Stimulated activated naive CD8-positive, alpha-beta T cell treated with anti-CD3 and anti-CD28 coated beads, Interleukin-15, amount 100 ng/mL, for 72 hours (primary cell): ENCODE results near the gene TRAF6.

Experiments used
- ATAC-seq: fragments of 150-1000 bp; cut with Tn5 transposase; 2 replicates; pipeline ENCODE4 v1.10.0; 2021; ENCODE audit warnings: mild to moderate bottlenecking, moderate library complexity
- DNase-seq, 2 donors: peaks; one replicate each; pipeline ENCODE4 v3.0.0; 2021 to 2022
- H3K27ac Mint-ChIP-seq, 2 donors: one replicate each; pipeline ENCODE4 v1.8.0; 2022; ENCODE audit warnings: mild to moderate bottlenecking in 2 of 2, mixed read lengths in 2 of 2, moderate library complexity in 2 of 2
- H3K27me3 Mint-ChIP-seq: one replicate; pipeline ENCODE4 v1.8.0; 2022; ENCODE audit warnings: mixed read lengths
- H3K4me1 Mint-ChIP-seq: one replicate; pipeline ENCODE4 v1.8.0; 2022; ENCODE audit warnings: mild to moderate bottlenecking, mixed read lengths
- H3K4me3 Mint-ChIP-seq, 2 donors: one replicate each; pipeline ENCODE4 v1.8.0; 2022; ENCODE audit warnings: mild to moderate bottlenecking in 2 of 2, mixed read lengths in 2 of 2, moderate library complexity in 1 of 2
- H3K9me3 Mint-ChIP-seq, 2 donors: one replicate each; pipeline ENCODE4 v1.8.0; 2022; ENCODE audit warnings: mixed read lengths in 2 of 2

The TRAF6 gene

GRCh38 chr11:36475192-36475591, 34.9 kb downstream of the TRAF6 start:
- Mint-ChIP-seq H3K9me3 (no peaks in the 10 kb centered on the region), H3K27me3 (no peaks in the 10 kb centered on the region), H3K27ac (no peak overlapping the region), H3K4me3 (no peak overlapping the region), H3K4me1 (no peaks in the 10 kb centered on the region)
- DNase-seq (no peak), ATAC-seq (no peak)

- Mint-ChIP-seq H3K4me3 (no peak overlapping the region), H3K27ac (no peak overlapping the region), H3K9me3 (no peaks in the 10 kb centered on the region), H3K4me1 (no peaks in the 10 kb centered on the region), H3K27me3 (no peaks in the 10 kb centered on the region)
- no peak for ATAC-seq
- DNase-seq = no peak
Measured at GRCh38 chr11:36471577-36471976, 38.5 kb downstream of the TRAF6 start.

GRCh38 chr11:36469881-36470802, 39.9 kb downstream of the TRAF6 start:
- Mint-ChIP-seq H3K9me3 (no peaks in the 10 kb centered on the region), H3K27me3 (no peaks in the 10 kb centered on the region), H3K27ac (no peak overlapping the region), H3K4me3 (no peak overlapping the region), H3K4me1 (peaks cover 5% of the 10 kb centered on the region)
- DNase-seq = no peak
- no peak for ATAC-seq

GRCh38 chr11:36469063-36469462, 41.0 kb downstream of the TRAF6 start:
- no peak for DNase-seq
- no peak overlapping the region for H3K27ac Mint-ChIP-seq
- peaks cover 5% of the 10 kb centered on the region for H3K4me1 Mint-ChIP-seq

GRCh38 chr11:36467916-36468315, 42.2 kb downstream of the TRAF6 start:
- Mint-ChIP-seq H3K27me3 (peaks cover 13% of the 10 kb centered on the region), H3K27ac (no peak overlapping the region), H3K4me3 (no peak overlapping the region), H3K9me3 (no peaks in the 10 kb centered on the region), H3K4me1 (peaks cover 5% of the 10 kb centered on the region)
- no peak for DNase-seq
- ATAC-seq = no peak

More at GRCh38 chr11:36469063-36469462, 41.0 kb downstream of the TRAF6 start:
- ATAC-seq = no peak
- Mint-ChIP-seq H3K4me3 (no peak overlapping the region), H3K9me3 (no peaks in the 10 kb centered on the region), H3K27me3 (peaks cover 2% of the 10 kb centered on the region)

GRCh38 chr11:36467012-36467411, 43.1 kb downstream of the TRAF6 start:
- peaks cover 22% of the 10 kb centered on the region for H3K27me3 Mint-ChIP-seq
- H3K4me1 Mint-ChIP-seq = peaks cover 5% of the 10 kb centered on the region
- no peak overlapping the region for H3K27ac Mint-ChIP-seq
- no peak for ATAC-seq
- no peak for DNase-seq
- no peak overlapping the region for H3K4me3 Mint-ChIP-seq
- H3K9me3 Mint-ChIP-seq = no peaks in the 10 kb centered on the region

- H3K27me3 Mint-ChIP-seq = peaks cover 25% of the 10 kb centered on the region
- DNase-seq (no peak), ATAC-seq (peak; percentile 67)
- H3K9me3 Mint-ChIP-seq = no peaks in the 10 kb centered on the region
- H3K4me3 Mint-ChIP-seq = no peak overlapping the region
- peaks cover 6% of the 10 kb centered on the region for H3K4me1 Mint-ChIP-seq
- H3K27ac Mint-ChIP-seq = no peak overlapping the region
Measured at GRCh38 chr11:36465449-36466163, 44.5 kb downstream of the TRAF6 start.

- H3K27ac Mint-ChIP-seq = no peak overlapping the region
- no peak for DNase-seq
- H3K9me3 Mint-ChIP-seq = no peaks in the 10 kb centered on the region
- no peak for ATAC-seq
- H3K4me3 Mint-ChIP-seq = no peak overlapping the region
- peaks cover 32% of the 10 kb centered on the region for H3K27me3 Mint-ChIP-seq
- H3K4me1 Mint-ChIP-seq = peaks cover 13% of the 10 kb centered on the region
Measured at GRCh38 chr11:36464720-36465119, 45.4 kb downstream of the TRAF6 start.

GRCh38 chr11:36463781-36464180, 46.3 kb downstream of the TRAF6 start:
- Mint-ChIP-seq H3K4me3 (no peak overlapping the region), H3K9me3 (no peaks in the 10 kb centered on the region), H3K4me1 (peaks cover 13% of the 10 kb centered on the region), H3K27me3 (peaks cover 32% of the 10 kb centered on the region), H3K27ac (no peak overlapping the region)
- ATAC-seq = no peak
- no peak for DNase-seq

GRCh38 chr11:36462321-36462720, 47.8 kb downstream of the TRAF6 start:
- ATAC-seq = no peak
- H3K27ac Mint-ChIP-seq = no peak overlapping the region
- no peak for DNase-seq
- H3K27me3 Mint-ChIP-seq = peaks cover 32% of the 10 kb centered on the region
- H3K9me3 Mint-ChIP-seq = no peaks in the 10 kb centered on the region
- H3K4me3 Mint-ChIP-seq = no peak overlapping the region
- H3K4me1 Mint-ChIP-seq = peaks cover 13% of the 10 kb centered on the region

- Mint-ChIP-seq H3K27me3 (peaks cover 32% of the 10 kb centered on the region), H3K27ac (no peak overlapping the region)
- peak; percentile 39 for ATAC-seq
Measured at GRCh38 chr11:36460220-36460619, 49.9 kb downstream of the TRAF6 start.

GRCh38 chr11:36459046-36459445, 51.0 kb downstream of the TRAF6 start:
- H3K9me3 Mint-ChIP-seq = no peaks in the 10 kb centered on the region
- peaks cover 8% of the 10 kb centered on the region for H3K4me1 Mint-ChIP-seq
- DNase-seq (no peak), ATAC-seq (no peak)
- no peak overlapping the region for H3K4me3 Mint-ChIP-seq
- H3K27me3 Mint-ChIP-seq = peaks cover 30% of the 10 kb centered on the region
- H3K27ac Mint-ChIP-seq = peak overlapping the region in 1 of 2 donors; percentile 52

More at GRCh38 chr11:36460220-36460619, 49.9 kb downstream of the TRAF6 start:
- no peaks in the 10 kb centered on the region for H3K9me3 Mint-ChIP-seq
- peaks cover 8% of the 10 kb centered on the region for H3K4me1 Mint-ChIP-seq
- no peak overlapping the region for H3K4me3 Mint-ChIP-seq
- no peak for DNase-seq

- H3K4me3 Mint-ChIP-seq = no peak overlapping the region
- H3K27ac Mint-ChIP-seq = peak overlapping the region in 1 of 2 donors; percentile 9
- H3K9me3 Mint-ChIP-seq = no peaks in the 10 kb centered on the region
Measured at GRCh38 chr11:36458129-36458915, 51.8 kb downstream of the TRAF6 start.

GRCh38 chr11:36456156-36456555, 53.9 kb downstream of the TRAF6 start:
- Mint-ChIP-seq H3K4me3 (no peak overlapping the region), H3K4me1 (peaks cover 27% of the 10 kb centered on the region), H3K27ac (no peak overlapping the region)

More at GRCh38 chr11:36458129-36458915, 51.8 kb downstream of the TRAF6 start:
- DNase-seq = no peak
- no peak for ATAC-seq
- H3K4me1 Mint-ChIP-seq = peaks cover 12% of the 10 kb centered on the region
- H3K27me3 Mint-ChIP-seq = peaks cover 23% of the 10 kb centered on the region

GRCh38 chr11:36455658-36456111, 54.4 kb downstream of the TRAF6 start:
- no peak for ATAC-seq
- H3K4me1 Mint-ChIP-seq = peaks cover 31% of the 10 kb centered on the region
- H3K9me3 Mint-ChIP-seq = no peaks in the 10 kb centered on the region
- peaks cover 8% of the 10 kb centered on the region for H3K27me3 Mint-ChIP-seq
- no peak overlapping the region for H3K27ac Mint-ChIP-seq
- H3K4me3 Mint-ChIP-seq = no peak overlapping the region
- DNase-seq = no peak

More at GRCh38 chr11:36456156-36456555, 53.9 kb downstream of the TRAF6 start:
- Mint-ChIP-seq H3K27me3 (peaks cover 10% of the 10 kb centered on the region), H3K9me3 (no peaks in the 10 kb centered on the region)
- DNase-seq (no peak), ATAC-seq (no peak)
